Measurements from ENCODE around the gene ZFPM1.
A peak's percentile ranks its signal among the peaks of the same experiment; 100 is the strongest.
"Not testable (repeated sequence)": the region's sequence is repeated elsewhere in the genome, so short reads cannot be mapped to it uniquely, and the experiment has no call there.

The ZFPM1 gene

GRCh38 chr16:88503771-88504488 lies 50.9 kb downstream of the ZFPM1 start:
- no peak for DNase-seq

GRCh38 chr16:88504489-88505404 lies 51.7 kb downstream of the ZFPM1 start:
- DNase-seq = no peak

GRCh38 chr16:88505405-88506082 lies 52.5 kb downstream of the ZFPM1 start:
- peak; percentile 81 for DNase-seq

- no peak for DNase-seq
Observed at GRCh38 chr16:88506723-88507122, 53.6 kb downstream of the ZFPM1 start.

GRCh38 chr16:88507231-88507743 lies 54.2 kb downstream of the ZFPM1 start:
- no peak for DNase-seq

GRCh38 chr16:88508376-88508867 lies 55.3 kb downstream of the ZFPM1 start:
- DNase-seq = no peak

GRCh38 chr16:88508868-88509748 lies 56.0 kb downstream of the ZFPM1 start:
- no peak for DNase-seq

GRCh38 chr16:88509749-88510069 lies 56.6 kb downstream of the ZFPM1 start:
- DNase-seq = no peak

- DNase-seq = no peak
Observed at GRCh38 chr16:88510091-88510994, 57.3 kb downstream of the ZFPM1 start.

GRCh38 chr16:88511060-88511459 lies 58.0 kb downstream of the ZFPM1 start:
- DNase-seq = no peak

GRCh38 chr16:88511906-88512305 lies 58.8 kb downstream of the ZFPM1 start:
- DNase-seq = no peak

- DNase-seq = no peak
Observed at GRCh38 chr16:88512728-88513696, 59.9 kb downstream of the ZFPM1 start.

GRCh38 chr16:88514070-88514469 lies 61.0 kb downstream of the ZFPM1 start:
- DNase-seq = no peak

GRCh38 chr16:88514526-88515232 lies 61.6 kb downstream of the ZFPM1 start:
- DNase-seq = no peak

- no peak for DNase-seq
Observed at GRCh38 chr16:88515371-88515770, 62.3 kb downstream of the ZFPM1 start.

- no peak for DNase-seq
Observed at GRCh38 chr16:88515925-88516594, 63.0 kb downstream of the ZFPM1 start.

GRCh38 chr16:88516601-88517061 lies 63.6 kb downstream of the ZFPM1 start:
- DNase-seq = no peak

- not testable (repeated sequence) for DNase-seq
Observed at GRCh38 chr16:88517208-88517774, 64.2 kb downstream of the ZFPM1 start.
